NCI-H2171 treated with DMSO at 0.1 percent for 48 hours (cell line): ENCODE measurements around the gene LCE3B.
"Not testable (repeated sequence)": the region's sequence is repeated elsewhere in the genome, so short reads cannot be mapped to it uniquely, and the experiment has no call there.

Experiments
- DNase-seq: peaks from one replicate; lab custom pipeline; 2025; lab: John Stamatoyannopoulos, UW

The LCE3B gene, protein sequence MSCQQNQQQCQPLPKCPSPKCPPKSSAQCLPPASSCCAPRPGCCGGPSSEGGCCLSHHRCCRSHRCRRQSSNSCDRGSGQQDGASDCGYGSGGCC

DNA sequence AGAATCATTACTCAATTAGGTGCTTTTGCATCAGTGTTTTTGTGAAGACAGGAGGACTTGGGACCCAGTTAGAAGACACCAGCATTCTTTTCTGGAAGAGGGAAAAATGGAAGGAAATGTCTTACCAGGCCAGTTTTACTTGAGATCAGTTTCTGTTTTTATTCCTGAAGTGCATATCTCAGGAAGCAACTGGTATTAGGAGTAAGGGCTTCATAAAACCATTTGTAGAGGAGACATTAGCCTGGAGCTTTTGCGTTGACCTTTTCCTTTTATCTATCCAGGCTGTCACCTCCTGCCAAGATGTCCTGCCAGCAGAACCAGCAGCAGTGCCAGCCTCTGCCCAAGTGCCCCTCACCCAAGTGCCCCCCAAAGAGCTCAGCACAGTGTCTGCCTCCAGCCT, at the start of gene LCE3B:
Gene LCE3B, plus strand, starts transcription at position 301 of the 400 bp plus-strand sequence. Its CDS starts 0 bp downstream, at position 301.
- DNase-seq = no peak

DNA sequence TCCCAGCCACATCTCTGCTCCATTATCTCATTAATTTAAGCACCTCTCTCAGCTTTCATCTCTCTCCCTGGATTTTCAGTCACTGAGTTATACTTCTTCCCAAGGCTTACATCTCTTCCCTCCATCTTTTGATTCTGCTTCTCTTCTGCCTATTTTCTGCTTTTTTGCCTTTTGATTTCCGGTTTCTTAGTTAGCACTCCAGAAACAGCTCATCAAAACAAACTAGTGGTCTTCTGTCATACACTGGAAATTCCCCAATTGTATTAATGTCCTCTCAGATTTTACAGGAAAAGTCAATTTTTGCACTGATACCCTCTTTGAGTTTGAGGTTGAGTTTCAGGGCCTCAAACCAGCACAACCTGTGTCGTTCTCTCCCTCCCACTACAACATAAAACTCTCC, 48.5 kb upstream of the LCE3B start:
- DNase-seq = no peak

DNA sequence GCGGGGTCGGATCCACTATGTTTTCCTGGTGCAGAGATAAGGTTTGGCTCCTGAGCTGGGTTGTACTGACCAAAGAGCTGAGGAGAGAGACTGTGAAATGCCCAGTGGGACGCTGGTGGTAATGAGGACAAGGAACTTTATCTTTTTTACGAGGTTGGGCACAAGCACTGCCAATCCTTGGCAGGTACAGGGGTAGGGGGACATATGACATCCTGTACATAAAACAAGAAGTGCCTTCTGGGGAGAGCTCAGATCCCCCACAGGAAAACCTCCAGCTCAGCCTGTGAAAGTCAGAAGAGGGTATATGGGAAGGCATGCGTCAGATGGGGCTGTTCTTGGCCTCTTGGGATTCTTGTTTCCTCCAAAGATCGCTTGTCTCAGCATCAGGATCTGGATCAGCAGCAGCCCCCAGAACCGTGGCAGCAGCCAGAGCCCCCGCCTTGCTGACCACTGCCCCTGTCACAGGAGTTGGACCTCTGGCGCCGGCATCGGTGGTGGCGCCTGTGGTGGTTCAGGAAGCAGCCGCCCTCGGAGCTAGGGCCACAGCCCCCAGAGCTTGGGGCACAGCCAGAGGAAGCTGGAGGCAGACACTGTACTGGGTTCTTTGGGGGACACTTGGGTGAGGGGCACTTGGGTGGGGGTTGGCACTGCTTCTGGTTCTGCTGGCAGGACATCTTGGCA, 47.9 kb upstream of the LCE3B start:
- DNase-seq = no peak

DNA sequence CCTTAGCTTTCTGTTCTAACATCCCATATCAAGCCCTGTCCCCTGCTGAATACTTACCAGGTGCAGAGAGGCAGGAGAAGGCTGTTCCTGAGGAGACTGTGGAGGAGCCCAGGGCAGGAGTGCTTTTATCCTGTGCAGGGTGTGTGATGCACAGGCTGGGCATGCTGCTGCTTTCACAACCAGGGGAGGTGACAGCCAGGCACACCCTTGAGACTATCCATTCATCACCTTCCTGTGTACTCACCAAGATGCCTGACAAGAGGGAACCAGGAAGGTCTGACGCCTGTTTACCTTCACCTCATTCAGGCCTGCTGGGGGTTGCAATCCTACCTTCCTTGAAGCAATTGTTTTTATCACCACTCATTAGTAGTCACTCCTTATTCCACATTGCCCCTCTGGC, 46.9 kb upstream of the LCE3B start, which contains the start of gene LCE3E:
Gene LCE3E, minus strand, starts transcription at position 100 of the 400 bp plus-strand sequence. CDS start 572 bp downstream, outside the sequence.
- no peak for DNase-seq

DNA sequence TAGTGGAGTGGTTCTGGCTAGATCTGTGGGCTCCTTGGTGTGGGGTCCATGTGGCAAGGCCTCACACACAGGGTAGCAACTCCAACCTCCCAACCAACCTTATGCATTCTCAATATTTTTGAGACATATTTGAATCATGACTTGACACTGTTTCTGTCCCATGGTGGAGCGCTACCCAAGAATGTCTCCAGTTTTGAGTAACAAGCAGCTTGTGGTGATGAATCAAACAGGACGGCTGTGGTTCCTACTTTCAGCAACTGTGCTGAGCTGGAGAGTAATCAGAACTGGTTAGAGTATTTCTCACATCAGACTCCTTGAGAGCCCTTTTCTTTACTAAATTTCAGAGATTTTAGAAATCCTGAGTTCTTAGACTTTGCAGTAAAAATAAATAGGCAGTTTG, 36.4 kb upstream of the LCE3B start:
- no peak for DNase-seq

DNA sequence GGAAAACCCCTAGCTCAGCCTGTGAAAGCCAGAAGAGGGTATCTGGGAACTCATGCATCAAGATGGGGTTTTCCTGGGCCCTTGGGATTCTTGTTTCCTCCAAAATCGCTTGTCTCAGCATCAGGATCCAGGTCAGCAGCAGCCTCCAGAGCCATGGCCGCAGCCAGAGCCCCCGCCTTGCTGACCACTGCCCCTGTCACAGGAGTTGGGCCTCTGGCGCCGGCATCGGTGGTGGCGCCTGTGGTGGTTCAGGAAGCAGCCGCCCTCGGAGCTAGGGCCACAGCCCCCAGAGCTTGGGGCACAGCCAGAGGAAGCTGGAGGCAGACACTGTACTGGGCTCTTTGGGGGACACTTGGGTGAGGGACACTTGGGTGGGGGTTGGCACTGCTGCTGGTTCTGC, 34.1 kb upstream of the LCE3B start:
- not testable (repeated sequence) for DNase-seq

DNA sequence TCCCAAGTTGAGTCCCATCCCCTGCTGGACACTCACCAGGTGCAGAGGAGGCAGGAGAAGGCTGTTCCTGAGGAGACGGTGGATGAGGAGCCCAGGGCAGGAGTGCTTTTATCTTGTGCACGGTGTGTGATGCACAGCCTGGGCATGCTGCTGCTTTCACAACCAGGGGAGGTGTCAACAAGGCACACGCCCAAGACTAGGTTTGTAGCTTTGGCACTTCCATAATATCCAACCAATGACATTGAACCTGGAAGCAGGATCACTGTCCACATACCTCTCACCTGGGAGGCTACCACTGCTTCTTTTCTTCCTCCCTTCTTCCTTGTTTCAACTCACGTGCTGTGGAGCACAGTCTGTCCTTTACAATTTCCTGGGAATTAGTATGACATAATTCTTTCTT, 33.2 kb upstream of the LCE3B start, which contains the start of gene LCE3D:
Gene LCE3D, minus strand, starts transcription at position 84 of the 400 bp plus-strand sequence. CDS start 580 bp downstream, outside the sequence.
- DNase-seq = no peak

DNA sequence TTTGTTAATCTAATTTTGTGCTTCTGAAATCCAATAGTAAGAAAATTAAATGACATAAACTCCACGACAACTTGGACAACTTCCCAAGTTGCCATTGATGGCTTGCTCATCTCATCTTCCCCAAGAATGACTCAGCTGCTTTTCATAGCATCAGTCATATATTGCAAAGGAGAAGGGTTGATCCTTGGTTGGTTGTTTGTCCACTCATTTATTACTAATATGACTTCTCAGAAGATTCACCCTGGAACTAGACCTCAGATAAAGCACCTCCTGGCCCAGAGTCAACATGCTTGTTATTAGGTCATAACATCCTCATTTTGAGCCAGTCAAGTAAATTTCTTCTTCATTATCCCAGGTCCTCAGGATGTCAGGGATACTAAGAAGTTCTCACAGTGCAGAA, 31.0 kb upstream of the LCE3B start:
- no peak for DNase-seq

DNA sequence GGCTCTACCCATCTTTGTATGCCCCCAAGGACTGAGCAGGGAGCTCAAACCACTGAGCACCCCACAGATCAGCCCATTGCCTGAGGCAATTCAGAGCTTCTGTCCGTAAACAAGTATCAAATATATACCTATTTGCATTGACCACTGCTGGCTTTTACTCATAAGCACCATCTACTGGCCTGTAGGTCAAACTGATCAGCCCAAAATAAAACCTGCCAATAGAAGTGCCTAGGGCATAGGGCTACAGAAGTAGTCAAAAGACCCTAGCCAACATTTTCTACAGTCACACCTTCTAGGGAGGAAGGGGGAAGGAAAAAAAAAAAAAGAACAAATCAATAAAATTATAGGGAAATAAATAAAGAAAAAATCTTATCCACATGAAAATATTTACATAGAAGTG, 28.0 kb upstream of the LCE3B start:
- DNase-seq = no peak

DNA sequence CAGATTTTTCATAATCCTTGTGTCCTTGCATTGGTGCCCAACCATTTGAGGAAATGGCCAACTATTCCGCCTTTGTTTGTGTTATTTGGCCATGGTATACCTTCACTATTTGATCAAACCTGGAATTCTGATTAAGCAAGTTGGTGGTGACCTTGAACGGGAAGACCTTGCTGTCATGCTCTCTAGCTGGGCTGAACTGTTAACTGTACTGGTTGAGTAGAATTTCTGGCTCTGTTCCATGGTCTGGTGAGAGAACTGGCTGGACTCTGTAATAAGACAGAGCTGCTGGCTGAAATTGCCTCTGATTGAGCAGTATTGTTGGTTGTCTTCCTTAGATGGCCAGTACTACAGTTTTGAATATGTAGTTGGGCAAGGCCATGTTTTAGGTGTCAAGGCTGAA, 16.6 kb upstream of the LCE3B start:
- DNase-seq = no peak

DNA sequence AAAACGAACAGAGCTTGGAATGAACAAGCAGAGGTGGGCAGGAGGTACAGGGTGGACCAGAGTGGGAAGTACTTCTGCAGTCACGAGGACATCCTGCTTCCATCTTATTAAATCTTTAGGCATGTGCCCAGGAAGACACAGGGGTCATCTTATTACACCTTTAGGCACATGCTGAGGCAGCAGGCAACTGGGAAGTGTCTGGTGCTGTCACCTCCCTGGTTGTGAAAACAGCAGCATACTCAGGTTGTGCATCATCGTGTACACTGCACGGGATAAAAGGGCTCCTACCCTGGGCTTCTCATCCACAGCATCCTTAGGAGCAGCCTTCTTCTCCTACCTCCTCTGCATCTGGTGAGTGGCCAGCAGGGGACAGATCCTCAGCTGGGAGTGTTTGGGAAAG, 13.7 kb upstream of the LCE3B start, which contains the start of gene LCE3C:
Gene LCE3C, plus strand, starts transcription at position 301 of the 400 bp plus-strand sequence. CDS start 498 bp downstream, outside the sequence.
- DNase-seq = no peak

DNA sequence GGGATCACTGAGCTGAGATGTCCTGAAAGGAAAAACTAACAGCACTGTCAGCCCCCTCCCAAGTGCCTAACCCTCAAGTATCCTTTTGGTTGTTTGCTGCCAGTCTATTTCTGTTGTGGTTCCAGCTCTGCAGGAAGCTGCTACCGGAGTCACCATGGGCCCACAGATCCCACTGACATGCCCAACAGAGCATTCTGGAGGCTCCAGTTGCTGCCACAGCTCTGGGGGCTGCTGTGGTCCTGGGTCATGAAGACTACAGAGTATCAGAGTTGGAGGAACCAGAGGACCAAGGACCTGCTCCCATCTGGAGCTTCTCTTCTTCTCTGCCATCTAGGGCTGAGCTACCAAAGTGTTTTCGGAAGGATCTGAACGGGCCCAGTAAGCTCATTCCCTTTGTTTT, 8.4 kb downstream of the LCE3B start:
- no peak for DNase-seq

DNA sequence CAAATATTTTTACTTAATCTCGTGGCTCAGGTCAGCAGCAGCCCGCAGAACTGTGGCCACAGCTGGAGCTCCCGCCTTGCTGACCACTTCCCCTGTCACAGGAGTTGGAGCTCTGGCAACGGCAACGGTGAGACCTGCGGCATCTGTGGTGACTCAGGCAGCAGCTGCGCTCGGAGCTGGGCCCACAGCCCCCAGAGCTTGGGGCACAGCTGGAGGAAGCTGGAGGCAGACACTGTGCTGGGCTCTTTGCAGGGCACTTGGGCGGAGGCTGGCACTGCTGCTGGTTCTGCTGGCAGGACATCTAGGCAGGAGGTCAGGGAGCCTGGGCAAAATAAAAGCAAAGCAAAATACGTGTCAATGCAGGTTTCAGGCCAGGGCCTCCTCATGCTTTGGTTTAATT, 9.2 kb downstream of the LCE3B start, which contains the start of gene LCE3A:
Gene LCE3A, minus strand, starts transcription at position 301 of the 400 bp plus-strand sequence. Its CDS starts 0 bp downstream, at position 301.
- DNase-seq = no peak

DNA sequence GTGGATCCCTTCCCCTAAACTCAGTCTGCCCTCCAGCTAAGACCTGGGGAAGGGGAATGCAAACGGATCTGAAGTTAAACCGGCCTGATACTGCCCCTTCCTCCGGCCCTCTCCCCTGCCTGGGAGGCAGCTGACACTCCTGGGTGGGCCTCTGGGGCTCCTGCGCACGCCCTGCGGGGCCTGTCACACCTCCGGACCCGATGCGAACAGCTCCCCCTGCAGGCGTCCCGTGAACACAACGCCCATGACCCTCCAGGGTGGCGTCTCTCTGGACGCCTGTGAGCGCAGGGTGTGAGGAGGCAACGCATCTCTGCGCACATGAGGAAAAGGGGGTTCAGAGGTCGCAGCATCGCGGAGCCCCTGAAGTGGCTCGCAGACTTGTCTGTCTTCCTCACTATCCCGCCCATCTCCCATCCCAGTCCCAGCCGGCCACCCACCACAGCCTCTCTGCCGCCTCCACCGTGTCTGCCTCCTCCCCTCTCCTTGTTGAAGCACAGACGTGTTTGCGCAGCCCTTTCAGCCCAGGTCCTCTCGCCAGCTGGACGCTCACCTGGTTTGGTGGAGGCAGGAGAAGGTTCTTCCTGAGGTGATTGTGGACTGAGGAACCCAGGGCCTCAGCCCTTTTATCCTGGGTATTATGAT, 9.7 kb downstream of the LCE3B start:
- DNase-seq = no peak

DNA sequence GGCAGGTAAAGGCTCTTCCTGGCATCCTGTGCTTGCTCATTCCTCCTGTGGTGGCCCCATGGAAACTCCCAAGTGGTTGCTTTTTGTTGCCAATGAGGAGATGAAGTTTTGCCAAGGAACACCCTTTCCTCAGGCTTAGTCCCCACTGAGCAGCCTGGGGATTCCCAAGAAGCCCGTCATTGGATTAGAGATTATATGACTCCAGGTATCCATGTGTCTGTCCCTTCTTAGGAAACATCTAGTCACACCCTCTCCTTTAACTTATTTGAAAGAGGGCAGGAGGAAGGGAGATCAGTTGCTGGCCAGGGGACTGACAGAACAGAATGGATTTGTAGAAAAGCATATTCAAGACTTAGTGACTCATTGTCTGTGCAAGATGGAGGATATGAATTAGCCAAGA, 13.1 kb downstream of the LCE3B start:
- no peak for DNase-seq

DNA sequence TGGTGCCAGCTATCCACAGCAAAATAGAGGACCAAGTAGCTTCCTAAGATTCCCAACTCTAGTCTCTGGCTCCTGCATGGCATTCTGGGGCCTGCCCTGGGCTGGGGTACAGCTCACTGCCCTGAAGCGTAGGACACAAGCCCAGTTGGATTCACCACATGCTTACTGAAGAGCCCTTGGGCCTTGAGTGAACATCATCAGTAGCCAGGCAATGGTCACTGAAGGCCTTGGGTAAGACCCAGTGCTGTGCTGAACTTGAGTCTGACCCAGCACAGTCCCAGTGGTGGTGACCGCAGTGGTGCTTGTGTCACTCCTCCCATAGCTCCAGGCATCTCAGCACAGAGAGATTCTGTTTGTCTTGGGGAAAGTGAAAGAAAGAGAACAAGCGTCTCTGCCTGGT, 17.0 kb downstream of the LCE3B start:
- DNase-seq = no peak

DNA sequence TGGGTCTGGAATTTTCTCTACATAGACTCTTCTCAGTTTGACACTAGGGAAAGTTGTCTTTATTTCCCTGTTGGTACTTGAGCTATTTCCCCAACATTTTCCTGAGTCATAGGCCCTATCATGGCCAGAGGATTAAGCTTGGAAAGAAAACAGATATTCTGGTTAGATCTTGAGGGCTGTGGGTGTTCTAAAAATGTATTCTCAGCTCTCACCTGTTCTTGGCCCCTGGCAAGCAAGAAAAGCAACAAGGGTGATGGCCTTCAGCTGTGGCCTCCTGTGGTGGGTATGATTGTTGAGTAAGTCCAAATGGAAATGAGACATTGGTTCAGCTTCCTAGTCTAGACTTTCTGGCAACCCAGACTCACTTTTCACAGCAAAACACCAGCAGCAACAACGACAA, 26.7 kb downstream of the LCE3B start:
- DNase-seq = no peak

DNA sequence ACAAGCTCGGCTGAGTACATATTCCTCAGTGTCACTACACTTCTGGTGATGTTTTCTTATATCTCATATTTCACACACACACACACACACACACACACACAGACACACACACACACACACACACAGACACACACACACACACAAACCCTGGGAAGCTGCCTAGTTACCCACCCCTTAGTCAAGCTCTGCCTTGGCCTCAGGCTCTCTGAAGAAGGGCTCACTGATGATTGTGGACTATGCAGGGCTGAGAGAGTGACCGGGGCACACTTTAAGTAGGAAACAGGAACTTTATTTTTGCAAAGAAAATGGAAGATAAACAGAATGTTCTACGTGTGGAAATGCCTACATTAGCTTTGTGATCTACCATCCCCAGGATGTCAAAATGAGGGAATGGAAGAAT, 30.3 kb downstream of the LCE3B start:
- DNase-seq = no peak

DNA sequence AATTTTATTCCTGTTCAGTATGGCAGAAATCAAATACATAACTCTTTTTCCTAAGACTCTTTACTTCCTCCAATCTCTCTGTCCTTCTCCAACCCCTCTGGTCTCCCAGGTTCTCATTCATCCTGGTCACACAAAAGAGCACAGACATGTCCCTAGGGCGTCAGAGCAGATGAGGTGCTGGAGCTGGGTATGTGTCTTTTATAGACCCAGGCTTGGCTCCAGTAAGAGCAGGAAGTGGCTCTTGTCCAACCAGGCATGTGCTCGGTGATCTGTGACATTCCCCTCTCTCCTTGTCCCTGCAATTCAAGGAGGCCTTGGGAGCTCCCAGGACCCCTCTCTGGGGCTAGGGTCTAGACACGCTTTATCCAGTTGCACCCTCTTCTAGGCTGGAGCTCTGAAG, 31.5 kb downstream of the LCE3B start:
- DNase-seq = no peak

DNA sequence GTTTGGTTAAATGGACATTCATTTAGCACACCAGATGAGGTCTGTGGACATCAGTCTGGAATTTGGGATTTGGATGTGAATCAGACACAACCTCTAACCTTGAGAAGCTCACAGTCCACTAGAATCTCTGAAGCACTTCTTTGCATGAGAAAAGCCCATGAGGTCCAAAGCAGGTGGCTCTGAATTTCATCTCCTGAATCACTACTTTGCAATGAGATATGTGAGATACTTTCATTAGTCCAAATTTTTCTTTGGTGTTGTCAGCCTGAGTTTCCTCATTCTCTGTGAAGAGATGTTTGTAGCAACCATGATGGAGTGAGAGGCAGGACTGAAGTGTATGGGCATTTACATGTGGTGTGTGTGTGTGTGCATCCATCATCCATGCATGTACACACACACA, 33.0 kb downstream of the LCE3B start:
- DNase-seq = no peak

DNA sequence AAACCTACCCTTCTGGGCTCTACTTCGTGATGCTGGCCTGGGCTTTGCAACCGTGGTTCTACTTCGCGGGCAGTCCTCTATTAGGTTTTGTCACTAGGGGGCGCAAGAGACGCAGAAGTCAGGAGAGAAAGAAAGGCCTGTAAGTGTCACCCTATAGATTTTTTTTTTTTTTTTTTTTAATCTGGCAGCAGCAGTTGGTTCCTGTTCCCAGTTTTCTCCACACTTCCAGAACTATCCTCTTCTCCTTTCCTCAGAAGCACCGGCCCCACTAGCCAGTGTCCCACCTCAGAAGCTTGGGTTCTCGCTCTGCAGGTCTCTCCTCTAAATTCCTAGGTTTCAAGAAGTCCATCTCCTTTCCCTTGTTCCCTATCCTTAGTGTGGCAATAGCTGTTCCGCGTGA, 40.5 kb downstream of the LCE3B start:
- peak; percentile 50 for DNase-seq

DNA sequence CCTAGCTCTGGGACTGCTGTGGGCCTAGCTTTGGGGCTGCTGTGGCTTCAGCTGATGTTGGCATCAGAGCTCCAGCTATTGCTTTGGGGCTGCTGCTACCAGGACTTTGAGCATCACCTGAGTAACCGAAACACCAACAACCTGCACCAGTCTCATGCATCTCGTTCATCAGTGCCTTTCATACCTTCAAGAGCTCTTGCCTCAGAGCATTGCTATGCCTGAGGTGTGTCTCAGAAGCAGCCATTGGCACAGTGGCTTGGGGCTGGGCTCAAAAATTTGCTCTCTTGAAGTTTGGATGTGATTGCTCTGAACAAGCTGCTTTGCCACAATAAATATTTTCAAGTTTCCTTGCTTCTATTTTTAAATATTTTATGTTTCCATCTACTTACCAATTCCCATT, 42.8 kb downstream of the LCE3B start:
- DNase-seq = no peak

DNA sequence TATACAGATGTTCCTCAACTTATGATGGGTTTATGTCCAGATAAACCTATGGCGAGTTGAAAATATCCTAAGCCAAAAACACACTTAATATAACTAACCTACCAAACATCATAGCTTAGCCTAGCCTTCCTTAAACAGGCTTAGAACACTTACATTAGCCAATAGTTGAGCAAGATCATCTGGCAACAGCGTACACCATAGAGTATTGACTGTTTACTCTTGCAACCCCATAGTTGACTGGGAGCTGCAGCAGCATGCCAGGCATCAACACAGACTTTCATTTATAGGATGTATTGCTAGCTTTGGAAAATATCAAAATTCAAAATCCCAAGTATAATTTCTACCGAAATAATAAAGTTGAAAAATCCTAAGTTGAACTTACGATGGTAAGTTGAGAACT, 44.1 kb downstream of the LCE3B start:
- no peak for DNase-seq
